Measurements from ENCODE around the gene GNAZ.

The GNAZ gene

DNA sequence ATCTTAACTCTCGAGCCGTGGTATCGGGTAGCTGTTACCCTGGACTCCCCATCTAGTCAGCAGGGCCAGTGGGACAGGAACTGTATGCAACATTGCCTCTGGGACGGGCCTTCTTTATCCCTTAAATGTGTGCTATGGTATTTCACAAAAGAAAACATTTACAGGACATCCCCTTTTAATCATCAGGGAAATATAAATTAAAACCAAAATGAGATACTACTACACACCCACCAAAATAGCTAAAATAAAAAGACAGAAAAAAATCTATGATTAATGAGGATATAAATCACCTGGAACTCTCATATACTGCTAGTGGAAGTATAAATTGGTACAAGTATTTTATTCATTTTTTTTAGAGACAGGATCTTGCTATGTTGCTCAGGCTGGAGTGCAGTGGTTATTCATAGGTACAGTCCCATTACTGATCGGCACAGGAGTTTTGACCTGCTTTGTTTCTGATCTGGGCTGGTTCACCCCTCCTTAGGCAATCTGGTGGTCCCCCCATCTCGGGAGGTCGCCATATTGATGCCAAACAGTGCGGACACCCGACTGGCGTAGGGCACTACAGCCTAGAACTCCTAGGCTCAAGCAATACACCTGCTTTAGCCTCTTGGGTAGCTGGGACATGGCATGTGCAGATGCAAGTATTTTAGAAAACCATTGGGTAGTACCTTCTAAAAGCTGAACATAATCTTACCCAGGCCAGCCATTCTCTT, 62.2 kb downstream of the GNAZ start:
- TF ChIP-seq MAX (IDR thresholded peaks at IDR 0.05) (no peak), EP300 (IDR thresholded peaks at IDR 0.05; ENCODE audit: borderline replicate concordance) (no peak), EGR1 (IDR thresholded peaks at IDR 0.05) (no peak), TCF12 (IDR thresholded peaks at IDR 0.05; ENCODE audit: low read depth) (no peak), NFIC (IDR thresholded peaks at IDR 0.05) (no peak), TAF1 (IDR thresholded peaks at IDR 0.05; ENCODE audit: low read depth) (no peak), CEBPB (IDR thresholded peaks at IDR 0.05) (no peak), RAD21 (IDR thresholded peaks at IDR 0.05; ENCODE audit: low read depth) (no peak), YY1 (IDR thresholded peaks at IDR 0.05; ENCODE audit: low read depth) (no peak), FOXM1 (IDR thresholded peaks at IDR 0.05; ENCODE audit: borderline replicate concordance, low read depth) (no peak), TEAD4 (IDR thresholded peaks at IDR 0.05) (no peak), CREB1 (IDR thresholded peaks at IDR 0.05; ENCODE audit: low read depth) (no peak), ZBTB7A (IDR thresholded peaks at IDR 0.05; ENCODE audit: low read depth) (no peak)
- TF ChIP-seq, protein P1, sequence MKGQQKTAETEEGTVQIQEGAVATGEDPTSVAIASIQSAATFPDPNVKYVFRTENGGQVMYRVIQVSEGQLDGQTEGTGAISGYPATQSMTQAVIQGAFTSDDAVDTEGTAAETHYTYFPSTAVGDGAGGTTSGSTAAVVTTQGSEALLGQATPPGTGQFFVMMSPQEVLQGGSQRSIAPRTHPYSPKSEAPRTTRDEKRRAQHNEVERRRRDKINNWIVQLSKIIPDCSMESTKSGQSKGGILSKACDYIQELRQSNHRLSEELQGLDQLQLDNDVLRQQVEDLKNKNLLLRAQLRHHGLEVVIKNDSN (IDR thresholded peaks at IDR 0.05): no peak
- TF ChIP-seq, protein P2, sequence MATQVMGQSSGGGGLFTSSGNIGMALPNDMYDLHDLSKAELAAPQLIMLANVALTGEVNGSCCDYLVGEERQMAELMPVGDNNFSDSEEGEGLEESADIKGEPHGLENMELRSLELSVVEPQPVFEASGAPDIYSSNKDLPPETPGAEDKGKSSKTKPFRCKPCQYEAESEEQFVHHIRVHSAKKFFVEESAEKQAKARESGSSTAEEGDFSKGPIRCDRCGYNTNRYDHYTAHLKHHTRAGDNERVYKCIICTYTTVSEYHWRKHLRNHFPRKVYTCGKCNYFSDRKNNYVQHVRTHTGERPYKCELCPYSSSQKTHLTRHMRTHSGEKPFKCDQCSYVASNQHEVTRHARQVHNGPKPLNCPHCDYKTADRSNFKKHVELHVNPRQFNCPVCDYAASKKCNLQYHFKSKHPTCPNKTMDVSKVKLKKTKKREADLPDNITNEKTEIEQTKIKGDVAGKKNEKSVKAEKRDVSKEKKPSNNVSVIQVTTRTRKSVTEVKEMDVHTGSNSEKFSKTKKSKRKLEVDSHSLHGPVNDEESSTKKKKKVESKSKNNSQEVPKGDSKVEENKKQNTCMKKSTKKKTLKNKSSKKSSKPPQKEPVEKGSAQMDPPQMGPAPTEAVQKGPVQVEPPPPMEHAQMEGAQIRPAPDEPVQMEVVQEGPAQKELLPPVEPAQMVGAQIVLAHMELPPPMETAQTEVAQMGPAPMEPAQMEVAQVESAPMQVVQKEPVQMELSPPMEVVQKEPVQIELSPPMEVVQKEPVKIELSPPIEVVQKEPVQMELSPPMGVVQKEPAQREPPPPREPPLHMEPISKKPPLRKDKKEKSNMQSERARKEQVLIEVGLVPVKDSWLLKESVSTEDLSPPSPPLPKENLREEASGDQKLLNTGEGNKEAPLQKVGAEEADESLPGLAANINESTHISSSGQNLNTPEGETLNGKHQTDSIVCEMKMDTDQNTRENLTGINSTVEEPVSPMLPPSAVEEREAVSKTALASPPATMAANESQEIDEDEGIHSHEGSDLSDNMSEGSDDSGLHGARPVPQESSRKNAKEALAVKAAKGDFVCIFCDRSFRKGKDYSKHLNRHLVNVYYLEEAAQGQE (IDR thresholded peaks at IDR 0.05; ENCODE audit: low read depth): no peak

DNA sequence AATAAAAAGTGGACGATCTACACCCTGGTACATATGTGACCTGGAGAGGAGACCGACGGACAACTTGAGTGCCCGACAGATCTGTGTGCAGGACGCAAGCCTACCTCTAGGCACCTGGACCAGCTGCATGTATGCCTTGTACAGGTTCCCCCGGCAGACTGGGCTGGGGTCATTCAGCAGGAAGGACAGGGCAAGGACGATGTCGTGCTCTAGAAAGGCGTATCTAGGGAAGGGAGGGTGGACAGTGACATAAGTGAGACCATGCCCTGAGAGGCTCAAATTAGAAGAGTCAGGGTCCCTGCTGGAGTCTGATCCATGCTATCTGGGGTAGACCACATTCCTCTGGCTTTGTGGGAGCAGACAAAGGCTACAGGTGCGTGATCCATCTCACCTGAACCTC, 63.6 kb downstream of the GNAZ start:
- no peak for TF ChIP-seq ZBTB7A (IDR thresholded peaks at IDR 0.05; ENCODE audit: low read depth)
- TF ChIP-seq TAF1 (IDR thresholded peaks at IDR 0.05; ENCODE audit: low read depth): no peak
- TF ChIP-seq MAX (IDR thresholded peaks at IDR 0.05): no peak
- TF ChIP-seq, protein P2 (IDR thresholded peaks at IDR 0.05; ENCODE audit: low read depth): no peak
- no peak for TF ChIP-seq RAD21 (IDR thresholded peaks at IDR 0.05; ENCODE audit: low read depth)
- no peak for TF ChIP-seq TEAD4 (IDR thresholded peaks at IDR 0.05)
- TF ChIP-seq CEBPB (IDR thresholded peaks at IDR 0.05): no peak
- no peak for TF ChIP-seq TCF12 (IDR thresholded peaks at IDR 0.05; ENCODE audit: low read depth)
- no peak for TF ChIP-seq CREB1 (IDR thresholded peaks at IDR 0.05; ENCODE audit: low read depth)
- TF ChIP-seq EP300 (IDR thresholded peaks at IDR 0.05; ENCODE audit: borderline replicate concordance): no peak
- no peak for TF ChIP-seq YY1 (IDR thresholded peaks at IDR 0.05; ENCODE audit: low read depth)
- TF ChIP-seq, protein P1 (IDR thresholded peaks at IDR 0.05): no peak
- TF ChIP-seq NFIC (IDR thresholded peaks at IDR 0.05): no peak
- no peak for TF ChIP-seq FOXM1 (IDR thresholded peaks at IDR 0.05; ENCODE audit: borderline replicate concordance, low read depth)
- no peak for TF ChIP-seq EGR1 (IDR thresholded peaks at IDR 0.05)

GRCh38 chr22:23137468-23137867, 67.1 kb downstream of the GNAZ start:
- TF ChIP-seq EP300 (IDR thresholded peaks at IDR 0.05; ENCODE audit: borderline replicate concordance) (no peak), EGR1 (IDR thresholded peaks at IDR 0.05) (no peak), MAX (IDR thresholded peaks at IDR 0.05) (no peak), FOXM1 (IDR thresholded peaks at IDR 0.05; ENCODE audit: borderline replicate concordance, low read depth) (no peak), TCF12 (IDR thresholded peaks at IDR 0.05; ENCODE audit: low read depth) (no peak), ZBTB7A (IDR thresholded peaks at IDR 0.05; ENCODE audit: low read depth) (no peak), CEBPB (IDR thresholded peaks at IDR 0.05) (no peak), TAF1 (IDR thresholded peaks at IDR 0.05; ENCODE audit: low read depth) (no peak), YY1 (IDR thresholded peaks at IDR 0.05; ENCODE audit: low read depth) (no peak), RAD21 (IDR thresholded peaks at IDR 0.05; ENCODE audit: low read depth) (no peak), TEAD4 (IDR thresholded peaks at IDR 0.05) (no peak), CREB1 (IDR thresholded peaks at IDR 0.05; ENCODE audit: low read depth) (no peak)
- TF ChIP-seq, protein P1 (IDR thresholded peaks at IDR 0.05): no peak
- TF ChIP-seq, protein P2 (IDR thresholded peaks at IDR 0.05; ENCODE audit: low read depth): no peak

Data from Ishikawa (cell line).